KBM-7 (cell line): ENCODE results near the gene WBP1L.

Source experiments
- DNase-seq: peaks from one replicate; pipeline ENCODE4 v3.0.0-alpha.2; 2015
- in situ Hi-C: fragments of 300-500 bp; cut with MboI; formaldehyde crosslinking; loops from 2 replicates; pipeline ENCODE4 v1.14.3; 2020; ENCODE audit warnings: low sequenced_read_pairs, low pct_unique_long_range_greater_than_20kb, mixed read lengths

Gene WBP1L

DNA sequence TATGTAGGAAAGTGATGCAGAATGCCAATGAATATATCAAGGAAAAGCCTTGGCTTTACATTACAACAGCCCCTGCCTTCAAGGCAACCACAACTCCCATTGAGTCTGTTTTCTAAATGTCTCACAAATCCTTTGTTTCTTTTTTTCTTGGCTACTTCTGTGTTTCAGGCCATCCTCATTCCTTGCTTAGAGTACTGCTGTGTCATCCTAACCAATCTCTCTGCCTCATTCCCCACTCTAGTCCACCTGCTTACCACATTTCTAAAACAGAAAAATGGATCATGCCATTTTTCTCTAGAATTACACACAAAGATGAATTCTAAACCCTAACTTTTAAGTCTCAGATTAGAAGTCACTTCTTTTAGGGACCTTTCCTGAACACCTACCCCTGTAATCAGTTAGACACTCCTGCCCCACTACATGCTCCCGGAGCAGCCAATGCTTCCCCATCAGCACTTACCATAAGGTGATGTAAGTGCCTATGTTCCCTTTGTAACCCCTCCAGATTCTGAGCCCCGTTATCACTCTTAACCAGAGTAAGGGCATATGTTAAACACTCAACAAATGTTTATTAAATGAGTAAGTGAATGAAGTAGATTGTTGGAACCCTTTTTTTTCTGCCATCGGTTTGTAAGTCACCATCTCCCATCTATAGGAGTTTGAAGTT lies 113.1 kb downstream of the WBP1L start:
- in situ Hi-C loops, result no loop called here
- DNase-seq, result no peak

DNA sequence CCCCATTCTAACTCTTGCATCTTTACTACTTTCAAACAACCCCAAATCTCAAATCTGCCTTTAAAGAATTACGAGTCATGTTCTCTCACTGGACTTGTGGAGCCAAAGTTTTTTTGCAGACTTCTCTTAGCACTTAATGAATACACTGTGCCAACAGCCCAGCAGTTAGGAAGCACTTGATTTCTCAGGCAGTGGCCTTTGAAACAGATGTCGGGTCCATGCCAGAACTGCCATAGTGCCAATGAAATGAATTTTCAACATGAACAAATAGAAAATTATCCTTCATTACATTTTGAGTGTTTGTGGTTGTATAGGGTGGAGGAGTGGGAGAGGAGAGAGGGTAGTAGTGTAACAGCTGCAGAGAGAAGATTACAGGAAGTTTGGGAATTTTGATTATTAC lies 116.2 kb downstream of the WBP1L start:
- in situ Hi-C loops, result no loop called here
- no peak for DNase-seq

DNA sequence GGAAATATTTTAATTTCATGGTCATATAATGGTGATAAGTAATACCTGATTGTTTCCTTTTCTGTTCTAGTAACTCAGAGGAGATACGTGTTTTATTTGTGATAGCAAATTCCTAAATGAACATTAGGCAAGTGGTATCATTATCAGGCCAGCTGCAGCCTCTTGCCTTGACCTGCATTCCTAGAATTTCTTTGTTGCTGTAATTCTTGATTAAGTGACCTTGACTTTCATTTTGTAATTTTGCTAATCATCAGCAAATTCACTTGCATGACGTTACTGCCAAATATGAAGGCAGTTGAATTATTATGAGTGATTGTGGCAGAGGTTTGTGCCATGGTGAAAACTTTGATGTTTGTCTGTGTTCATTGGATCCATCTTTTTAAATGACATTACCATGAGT lies 119.9 kb downstream of the WBP1L start:
- no peak for DNase-seq

DNA sequence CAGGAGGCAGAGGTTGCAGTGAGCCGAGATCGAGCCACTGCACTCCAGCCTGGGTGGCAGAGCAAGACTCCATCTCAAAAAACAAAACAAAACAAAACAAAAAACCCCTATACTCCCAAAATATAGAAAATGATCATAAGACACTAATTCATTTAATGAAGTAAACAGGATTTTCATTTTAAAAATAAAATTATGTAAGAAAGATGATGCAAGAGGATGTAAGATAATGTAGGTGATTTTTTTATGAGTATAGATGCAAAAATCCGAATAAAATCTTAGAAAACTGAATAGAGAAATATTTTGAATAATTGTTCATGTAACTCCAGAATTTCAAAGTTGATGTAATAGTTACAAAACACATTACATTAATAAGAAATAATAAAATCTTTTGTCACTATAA lies 121.9 kb downstream of the WBP1L start:
- no peak for DNase-seq
- in situ Hi-C loops, result no loop called here

More for the DNA sequence above, 119.9 kb downstream of the WBP1L start:
- in situ Hi-C loops, result no loop called here
